NCI-H510A (cell line): ENCODE data around the gene PRR23E.

ENCODE experiments used
- DNase-seq: peaks from one replicate; lab custom pipeline; 2025; lab: John Stamatoyannopoulos, UW

The PRR23E gene

GRCh38 chr3:127226946-127227842 is 34.3 kb downstream of the PRR23E start:
- no peak for DNase-seq

- DNase-seq: no peak
Measured at GRCh38 chr3:127228866-127229265, 35.9 kb downstream of the PRR23E start.

- DNase-seq: no peak
Measured at GRCh38 chr3:127233371-127233770, 40.4 kb downstream of the PRR23E start.

- DNase-seq: no peak
Measured at GRCh38 chr3:127234778-127235177, 41.8 kb downstream of the PRR23E start.

GRCh38 chr3:127235706-127236105 is 42.8 kb downstream of the PRR23E start:
- no peak for DNase-seq

- DNase-seq: no peak
Measured at GRCh38 chr3:127237835-127238234, 44.9 kb downstream of the PRR23E start.

- no peak for DNase-seq
Measured at GRCh38 chr3:127238602-127239001, 45.7 kb downstream of the PRR23E start.

GRCh38 chr3:127247292-127247691 is 54.4 kb downstream of the PRR23E start:
- no peak for DNase-seq
